ENCODE results near the gene ZNF358.
A peak's percentile ranks its signal among the peaks of the same experiment; 100 is the strongest.
"Not testable (repeated sequence)": the region's sequence is repeated elsewhere in the genome, so short reads cannot be mapped to it uniquely, and the experiment has no call there.

The ZNF358 gene

DNA sequence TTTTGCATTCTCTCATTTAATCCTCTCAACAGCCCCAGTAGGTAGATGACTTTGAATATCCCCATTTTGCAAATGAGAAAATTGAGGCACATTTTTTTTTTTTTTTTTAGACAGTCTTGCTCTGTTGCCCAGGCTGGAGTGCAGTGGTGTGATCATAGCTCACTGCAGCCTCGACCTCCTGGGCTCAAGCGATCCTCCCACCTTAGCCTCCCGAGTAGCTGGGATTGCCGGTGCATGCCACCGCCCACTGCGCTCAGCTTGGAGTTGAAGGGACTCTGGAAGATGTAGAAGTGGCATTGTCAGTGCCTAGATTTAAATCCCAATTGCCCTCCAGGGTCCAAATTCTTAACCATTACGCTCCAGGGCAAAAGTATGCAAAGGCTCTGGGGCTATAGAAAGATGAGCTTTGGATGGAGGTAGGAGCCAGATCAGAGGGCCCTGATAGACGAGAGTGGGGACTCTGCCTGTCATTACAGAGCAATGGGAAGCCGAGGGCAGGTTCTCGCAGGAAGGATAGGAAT is 5.7 kb downstream of the ZNF358 start:
- DNase-seq, result no peak

DNA sequence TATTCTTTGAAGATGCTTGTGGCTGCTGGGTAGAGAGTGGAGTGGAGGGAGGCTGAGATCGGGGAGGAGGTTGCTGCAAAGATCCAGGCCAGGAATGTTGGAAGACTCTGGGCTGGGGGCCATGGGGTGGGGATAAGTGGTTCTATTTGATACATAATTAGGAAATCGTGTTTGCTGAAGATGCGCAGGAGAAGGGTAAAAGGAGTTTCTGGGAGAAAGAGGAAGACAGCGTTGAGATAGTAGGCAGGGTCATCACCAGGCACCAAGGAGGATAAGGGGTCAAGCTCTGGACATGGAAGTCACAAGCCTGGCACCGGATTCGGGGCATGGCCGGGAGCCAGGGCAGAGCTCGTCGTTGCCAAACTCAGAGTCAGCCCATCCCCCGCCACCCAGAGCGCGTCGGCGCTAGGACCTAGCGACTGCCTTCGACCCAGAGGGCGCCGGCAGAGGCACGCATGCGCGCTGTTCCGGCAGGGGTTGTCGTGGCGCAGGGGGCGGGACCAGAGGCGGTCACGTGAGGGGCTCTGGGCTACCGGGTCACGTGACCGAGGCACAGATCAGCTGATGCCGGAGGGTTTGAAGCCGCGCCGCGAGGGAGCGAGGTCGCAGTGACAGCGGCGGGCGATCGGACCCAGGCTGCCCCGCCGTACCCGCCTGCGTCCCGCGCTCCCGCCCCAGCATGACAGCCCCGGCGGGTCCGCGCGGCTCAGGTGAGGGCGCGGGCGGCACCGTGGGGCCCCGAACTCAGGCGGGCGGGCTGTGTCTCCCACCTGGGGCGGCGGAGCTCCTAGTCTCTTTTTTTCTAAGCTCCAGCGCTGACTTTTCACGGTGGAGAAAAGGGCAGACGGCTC is 6.4 kb downstream of the ZNF358 start, which contains the start of gene MCOLN1:
Gene MCOLN1, plus strand, starts transcription at position 553 of the 851 bp plus-strand sequence. Its CDS starts 127 bp downstream, at position 680.
- peak; percentile 100 for DNase-seq

DNA sequence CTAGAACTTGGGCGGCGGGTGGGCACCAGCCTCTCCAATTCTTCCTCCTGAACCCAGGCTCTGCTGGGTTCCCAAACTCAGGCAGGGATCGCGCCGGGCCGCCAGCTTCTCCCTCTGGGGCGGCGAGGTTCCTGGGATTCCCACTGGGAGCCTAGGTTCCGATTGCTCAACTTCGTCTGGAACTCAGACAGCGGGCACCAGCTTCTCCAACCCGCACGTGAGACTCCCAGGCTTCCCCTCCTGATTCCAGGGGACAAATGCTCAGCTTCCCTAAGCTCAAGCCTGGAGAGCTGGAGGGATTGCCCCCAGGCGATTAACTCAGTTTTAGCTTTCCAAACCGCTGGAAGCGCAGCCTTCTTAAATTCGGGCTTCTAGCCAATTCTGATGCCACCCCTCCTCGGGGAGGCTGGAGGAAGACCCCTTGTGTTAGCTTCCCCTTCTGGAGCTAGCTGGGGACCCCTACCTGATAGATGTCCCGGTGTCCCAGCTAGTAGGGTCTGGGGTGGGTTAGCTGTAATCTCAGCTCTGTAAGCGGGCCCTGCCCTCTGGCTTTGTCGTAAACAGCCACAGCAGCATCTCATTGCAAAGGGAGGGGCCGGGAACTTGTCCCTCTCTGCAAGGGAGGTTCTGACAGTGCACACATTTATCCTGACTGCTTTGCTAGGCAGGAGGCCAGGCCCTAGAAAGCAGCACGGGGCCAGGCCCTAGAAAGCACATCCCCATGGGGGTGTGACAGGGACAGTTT is 7.2 kb downstream of the ZNF358 start:
- DNase-seq, result no peak

DNA sequence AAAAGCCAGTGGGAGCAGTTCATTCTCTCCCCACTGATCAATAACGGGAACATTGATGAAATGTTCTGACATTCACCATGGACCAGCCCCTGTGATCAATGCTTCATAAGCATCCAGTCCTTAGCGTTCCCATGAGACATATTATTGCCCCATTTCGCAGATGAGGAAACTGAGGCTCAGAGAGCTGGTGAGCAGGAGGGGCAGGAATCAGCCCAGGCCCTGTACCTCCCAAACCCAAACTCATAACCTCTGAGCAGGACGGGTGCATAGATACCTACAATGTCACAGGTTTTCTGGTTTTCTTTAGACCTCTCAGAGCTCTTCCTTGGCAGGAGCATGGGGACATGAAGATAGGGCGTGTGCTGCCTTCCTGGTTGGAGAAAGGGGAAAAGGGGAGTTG is 8.6 kb downstream of the ZNF358 start:
- DNase-seq, result no peak

DNA sequence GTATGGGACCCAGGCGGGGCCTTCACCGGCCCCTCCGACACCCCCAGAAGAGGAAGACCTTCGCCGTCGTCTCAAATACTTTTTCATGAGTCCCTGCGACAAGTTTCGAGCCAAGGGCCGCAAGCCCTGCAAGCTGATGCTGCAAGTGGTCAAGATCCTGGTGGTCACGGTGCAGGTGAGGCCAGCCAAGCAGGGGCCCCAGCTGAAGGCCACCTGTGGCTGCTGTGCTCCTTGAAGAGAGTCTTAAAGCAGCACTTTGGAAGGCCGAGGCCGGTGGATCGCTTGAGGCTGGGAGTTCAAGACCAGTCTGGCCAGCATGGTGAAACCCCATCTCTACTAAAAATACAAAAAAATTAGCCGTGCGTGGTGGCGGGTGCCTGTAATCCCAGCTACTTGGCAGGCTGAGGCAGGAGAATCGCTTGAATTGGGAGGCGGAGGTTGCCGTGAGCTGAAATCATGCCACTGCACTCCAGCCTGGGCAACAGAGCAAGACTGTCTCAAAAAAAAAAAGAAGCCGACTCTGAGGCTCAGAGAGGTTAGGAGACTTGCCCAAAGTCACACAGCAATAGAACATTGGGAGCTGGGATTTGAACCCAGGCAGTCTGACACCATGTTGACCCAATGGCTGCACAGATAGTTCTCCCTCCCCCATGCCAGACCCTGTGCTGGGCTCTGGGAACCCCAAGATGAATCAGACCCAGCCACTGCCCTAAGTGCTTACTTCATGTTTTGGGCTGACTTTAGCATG is 9.3 kb downstream of the ZNF358 start:
- DNase-seq, result no peak

DNA sequence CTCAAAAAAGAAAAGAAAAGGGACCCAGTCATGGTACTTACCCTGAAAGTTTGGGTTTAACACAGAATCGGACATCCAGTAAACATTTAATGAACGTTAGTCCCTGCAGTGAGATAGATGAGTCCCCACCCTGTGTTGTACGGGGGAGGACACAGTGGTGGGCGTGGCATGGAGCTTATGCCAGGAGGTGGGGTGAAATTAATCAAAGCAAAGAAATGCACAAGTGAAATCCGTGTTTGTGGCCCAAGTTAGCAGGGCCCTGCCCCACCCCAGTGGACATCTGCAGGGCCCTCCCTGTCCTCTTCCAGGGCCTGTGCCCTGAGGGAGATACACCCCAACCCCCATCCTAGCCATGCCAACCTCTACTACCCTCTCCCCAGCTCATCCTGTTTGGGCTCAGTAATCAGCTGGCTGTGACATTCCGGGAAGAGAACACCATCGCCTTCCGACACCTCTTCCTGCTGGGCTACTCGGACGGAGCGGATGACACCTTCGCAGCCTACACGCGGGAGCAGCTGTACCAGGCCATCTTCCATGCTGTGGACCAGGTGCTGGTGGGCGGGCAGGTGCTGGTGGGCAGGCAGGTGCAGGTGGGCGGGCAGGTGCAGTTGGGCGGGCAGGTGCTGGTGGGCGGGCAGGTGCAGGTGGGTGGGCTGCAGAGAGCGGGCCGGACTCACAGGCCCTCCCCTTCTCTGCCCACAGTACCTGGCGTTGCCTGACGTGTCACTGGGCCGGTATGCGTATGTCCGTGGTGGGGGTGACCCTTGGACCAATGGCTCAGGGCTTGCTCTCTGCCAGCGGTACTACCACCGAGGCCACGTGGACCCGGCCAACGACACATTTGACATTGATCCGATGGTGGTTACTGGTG is 10.4 kb downstream of the ZNF358 start:
- DNase-seq, result no peak

DNA sequence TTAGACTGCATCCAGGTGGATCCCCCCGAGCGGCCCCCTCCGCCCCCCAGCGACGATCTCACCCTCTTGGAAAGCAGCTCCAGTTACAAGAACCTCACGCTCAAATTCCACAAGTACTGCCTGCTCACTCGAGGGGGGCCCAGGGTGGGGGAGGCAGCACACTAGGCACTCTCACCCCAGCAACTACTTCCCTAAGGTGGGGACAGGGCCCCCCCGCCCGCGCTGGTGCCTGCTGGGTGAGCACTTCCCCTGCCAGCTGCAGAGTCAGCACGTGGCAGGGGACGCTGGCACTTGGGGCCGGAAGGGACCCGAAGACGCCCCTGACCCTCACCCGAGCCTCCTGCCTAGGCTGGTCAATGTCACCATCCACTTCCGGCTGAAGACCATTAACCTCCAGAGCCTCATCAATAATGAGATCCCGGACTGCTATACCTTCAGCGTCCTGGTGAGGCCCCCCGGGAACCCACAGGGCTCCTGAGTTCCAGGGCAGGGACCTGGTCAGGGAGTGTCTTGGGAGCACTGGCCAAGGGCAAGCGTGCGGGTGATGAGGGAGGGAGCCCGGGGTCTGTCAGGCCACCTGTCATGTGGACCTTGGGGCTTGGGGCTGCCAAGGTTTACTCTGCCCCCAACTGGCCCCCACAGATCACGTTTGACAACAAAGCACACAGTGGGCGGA is 11.8 kb downstream of the ZNF358 start:
- no peak for DNase-seq

DNA sequence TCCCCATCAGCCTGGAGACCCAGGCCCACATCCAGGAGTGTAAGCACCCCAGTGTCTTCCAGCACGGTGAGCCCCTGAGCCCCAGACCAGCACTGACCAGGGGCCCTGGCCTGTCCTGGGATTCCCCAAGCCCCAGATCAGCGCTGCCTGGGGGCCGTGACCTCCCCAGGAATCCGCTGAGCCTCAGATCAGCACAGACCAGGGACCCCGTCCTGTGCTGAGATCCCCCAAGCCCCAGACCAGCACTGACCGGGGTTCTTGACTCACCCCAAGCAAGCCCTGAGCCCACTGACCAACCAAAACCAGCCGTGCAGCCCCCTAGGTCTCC is 12.3 kb downstream of the ZNF358 start:
- no peak for DNase-seq

DNA sequence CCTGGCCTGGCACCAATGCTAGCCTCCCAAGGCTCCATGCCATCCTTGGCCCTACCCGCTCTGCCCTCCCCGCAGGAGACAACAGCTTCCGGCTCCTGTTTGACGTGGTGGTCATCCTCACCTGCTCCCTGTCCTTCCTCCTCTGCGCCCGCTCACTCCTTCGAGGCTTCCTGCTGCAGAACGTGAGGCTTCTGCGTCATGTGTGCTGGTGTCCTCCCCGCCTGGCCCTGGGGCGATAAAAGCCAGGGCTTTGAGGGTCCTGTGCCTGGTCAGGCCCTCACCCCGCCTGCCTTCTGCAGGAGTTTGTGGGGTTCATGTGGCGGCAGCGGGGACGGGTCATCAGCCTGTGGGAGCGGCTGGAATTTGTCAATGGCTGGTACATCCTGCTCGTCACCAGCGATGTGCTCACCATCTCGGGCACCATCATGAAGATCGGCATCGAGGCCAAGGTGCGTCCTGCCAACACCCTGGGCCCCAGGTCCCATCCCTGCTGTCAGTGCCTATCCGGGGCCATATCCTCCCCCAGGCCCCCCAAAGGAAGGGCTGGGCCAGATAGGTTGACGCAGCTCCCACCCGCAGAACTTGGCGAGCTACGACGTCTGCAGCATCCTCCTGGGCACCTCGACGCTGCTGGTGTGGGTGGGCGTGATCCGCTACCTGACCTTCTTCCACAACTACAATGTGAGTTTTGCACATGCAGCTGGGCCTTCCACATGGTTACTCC is 12.8 kb downstream of the ZNF358 start:
- no peak for DNase-seq

DNA sequence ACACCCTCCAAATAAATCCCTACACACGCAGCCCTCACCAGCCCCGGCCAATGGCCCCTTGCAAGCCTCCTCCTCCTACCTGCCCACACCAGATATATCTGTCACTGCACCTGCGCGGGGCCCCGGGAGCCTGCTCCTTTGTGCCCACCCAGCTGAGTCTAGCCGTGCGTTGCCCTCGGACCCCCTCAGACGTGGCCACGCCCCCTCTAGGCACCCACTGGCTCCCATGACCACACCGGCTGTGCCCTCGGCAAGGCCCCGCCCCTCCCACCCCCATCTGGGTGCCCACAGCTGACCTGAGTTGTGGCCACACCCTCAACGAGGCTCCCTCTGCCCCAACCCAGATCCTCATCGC is 13.3 kb downstream of the ZNF358 start:
- DNase-seq, result no peak

DNA sequence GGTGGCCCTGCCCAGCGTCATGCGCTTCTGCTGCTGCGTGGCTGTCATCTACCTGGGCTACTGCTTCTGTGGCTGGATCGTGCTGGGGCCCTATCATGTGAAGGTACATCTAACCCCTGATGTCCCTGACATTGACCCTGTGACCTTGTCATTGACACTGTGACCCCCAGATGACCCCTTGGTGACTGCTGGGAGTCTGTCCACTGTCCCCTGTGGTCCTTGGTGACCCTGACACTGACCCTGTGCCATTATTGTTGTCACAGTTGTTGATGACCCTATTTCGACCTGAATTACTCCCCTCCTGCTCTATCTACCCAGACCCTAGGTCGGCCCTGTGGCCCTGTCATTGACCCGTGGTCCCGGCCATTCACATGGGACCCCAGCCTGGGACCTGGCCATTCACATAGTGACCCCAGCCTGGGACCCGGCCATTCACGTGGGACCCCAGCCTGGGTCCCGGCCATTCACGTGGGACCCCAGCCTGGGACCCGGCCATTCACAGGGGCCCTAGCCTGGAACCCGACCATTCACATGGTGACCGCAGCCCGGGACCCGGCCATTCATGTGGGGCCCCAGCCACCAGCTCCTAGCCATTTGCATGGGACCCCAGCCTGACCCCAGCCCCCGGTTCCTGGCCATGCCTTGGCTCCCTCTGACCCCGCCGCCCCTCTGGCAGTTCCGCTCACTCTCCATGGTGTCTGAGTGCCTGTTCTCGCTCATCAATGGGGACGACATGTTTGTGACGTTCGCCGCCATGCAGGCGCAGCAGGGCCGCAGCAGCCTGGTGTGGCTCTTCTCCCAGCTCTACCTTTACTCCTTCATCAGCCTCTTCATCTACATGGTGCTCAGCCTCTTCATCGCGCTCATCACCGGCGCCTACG is 13.9 kb downstream of the ZNF358 start:
- DNase-seq, result no peak

DNA sequence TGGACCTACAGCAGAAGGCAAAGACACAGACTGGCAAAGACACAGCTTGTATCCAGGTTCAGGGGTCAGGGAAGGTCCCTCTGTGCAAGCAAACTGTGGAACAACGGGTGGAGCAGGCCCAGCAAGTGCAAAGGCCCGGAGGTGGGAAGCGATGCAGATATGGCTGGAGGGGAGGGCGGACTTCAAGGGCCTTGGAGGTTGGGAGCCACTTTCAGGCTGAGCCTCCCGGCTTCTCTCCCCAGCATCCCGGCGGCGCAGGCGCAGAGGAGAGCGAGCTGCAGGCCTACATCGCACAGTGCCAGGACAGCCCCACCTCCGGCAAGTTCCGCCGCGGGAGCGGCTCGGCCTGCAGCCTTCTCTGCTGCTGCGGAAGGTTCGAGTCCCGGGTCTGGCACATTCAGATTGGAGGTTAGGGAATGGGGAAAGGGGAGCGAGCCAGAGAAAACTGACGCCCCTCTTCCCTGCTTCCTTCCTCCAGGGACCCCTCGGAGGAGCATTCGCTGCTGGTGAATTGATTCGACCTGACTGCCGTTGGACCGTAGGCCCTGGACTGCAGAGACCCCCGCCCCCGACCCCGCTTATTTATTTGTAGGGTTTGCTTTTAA is 17.5 kb downstream of the ZNF358 start:
- DNase-seq, result no peak

DNA sequence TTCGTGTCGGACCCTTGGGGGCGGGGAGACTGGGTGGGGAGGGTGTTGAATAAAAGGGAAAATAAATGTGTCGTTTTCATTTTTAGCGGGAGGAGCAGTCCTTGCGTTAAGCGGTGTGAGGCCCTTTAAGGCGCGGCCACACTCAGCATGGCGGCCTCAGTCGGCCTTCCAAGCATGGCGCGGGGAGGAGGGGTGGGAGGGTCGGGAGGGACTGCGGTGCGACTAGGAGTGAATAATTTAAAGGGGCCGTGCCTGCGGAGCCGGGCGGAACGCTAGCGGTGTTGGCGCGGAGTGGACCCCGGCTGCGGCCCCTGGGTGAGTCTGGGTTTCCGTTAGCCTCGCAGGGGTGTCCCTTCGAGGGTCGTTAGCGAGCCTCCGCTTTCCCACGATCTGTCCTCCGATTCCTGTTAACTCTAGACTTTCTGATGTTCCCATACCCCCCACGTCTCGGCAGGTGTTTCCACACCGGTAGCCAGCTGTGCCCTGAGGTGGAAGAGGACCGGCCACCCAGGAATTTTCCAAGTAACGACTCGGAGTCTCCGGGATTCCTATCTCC is 18.1 kb downstream of the ZNF358 start:
- peak; percentile 86 for DNase-seq

DNA sequence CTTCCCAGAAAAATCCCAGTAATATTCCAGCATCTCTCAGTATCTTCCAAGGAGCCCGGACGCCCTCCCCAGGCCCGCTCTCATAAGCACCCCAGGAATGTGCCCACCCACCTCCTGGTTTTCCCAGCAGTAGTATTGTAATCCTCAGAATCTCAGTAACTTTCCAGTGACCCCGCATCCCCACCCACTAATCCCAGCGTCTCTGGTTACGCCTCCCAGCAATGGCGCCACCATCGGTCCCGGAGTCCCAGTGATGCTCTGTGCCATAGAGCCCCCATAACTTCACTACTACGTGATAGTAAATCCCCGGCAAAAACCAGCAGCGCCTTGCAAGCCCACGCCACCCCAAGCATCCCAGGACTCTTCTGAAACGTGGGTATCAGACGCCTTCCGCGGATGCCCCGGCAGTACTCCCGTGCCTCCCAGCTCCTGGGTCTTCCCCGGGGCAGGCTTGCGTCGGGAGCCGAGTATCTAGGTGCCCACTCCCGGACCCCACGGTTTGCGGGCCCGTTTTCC is 18.7 kb downstream of the ZNF358 start:
- DNase-seq, result peak; percentile 53

DNA sequence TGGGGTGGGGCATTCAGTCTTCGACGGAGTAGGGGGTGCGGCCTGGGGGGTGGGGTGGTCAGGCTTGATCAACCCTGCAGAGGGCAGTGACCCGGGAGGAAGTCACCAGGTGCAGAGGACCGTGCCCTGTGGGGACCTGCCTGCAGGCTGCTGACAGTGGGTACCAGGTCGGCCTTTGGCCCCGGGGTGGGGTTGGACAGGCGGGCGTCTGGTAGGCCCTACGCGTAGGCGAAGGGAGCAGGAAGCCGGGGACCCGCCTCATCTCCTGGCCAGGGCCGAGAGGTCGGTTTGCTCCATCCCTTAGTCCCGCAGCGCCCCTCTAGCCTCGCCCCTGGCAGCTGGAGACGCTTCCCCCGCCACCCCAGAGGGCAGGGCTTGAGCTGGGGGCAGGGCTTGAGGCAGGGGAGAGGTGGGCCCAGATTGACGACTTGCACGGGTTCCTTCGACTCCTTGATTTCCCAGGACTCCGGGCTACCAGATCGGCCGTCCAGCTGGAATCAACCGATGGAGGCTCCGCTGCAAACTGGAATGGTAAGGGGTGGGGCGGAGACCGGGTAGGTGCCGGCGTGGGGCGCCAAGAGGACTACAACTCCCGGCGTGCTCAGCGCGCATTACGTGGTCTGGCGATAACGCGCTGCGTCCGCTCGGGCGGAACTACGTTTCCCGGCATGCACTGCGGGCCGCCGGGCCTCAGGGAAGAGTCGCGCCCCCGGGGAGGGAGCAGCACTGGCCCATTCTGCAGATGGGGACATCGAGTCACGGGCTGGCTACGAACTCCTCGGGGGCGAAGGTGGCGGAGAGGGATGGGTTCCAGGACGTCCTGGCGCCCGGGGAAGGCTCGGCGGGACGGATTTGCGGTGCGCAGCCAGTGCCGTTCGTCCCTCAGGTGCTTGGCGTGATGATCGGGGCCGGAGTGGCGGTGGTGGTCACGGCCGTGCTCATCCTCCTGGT is 19.4 kb downstream of the ZNF358 start, which contains the start of gene PNPLA6:
Gene PNPLA6, plus strand, starts transcription at position 671 of the 951 bp plus-strand sequence. Its CDS starts 72 bp downstream, at position 743.
- peak; percentile 96 for DNase-seq

DNA sequence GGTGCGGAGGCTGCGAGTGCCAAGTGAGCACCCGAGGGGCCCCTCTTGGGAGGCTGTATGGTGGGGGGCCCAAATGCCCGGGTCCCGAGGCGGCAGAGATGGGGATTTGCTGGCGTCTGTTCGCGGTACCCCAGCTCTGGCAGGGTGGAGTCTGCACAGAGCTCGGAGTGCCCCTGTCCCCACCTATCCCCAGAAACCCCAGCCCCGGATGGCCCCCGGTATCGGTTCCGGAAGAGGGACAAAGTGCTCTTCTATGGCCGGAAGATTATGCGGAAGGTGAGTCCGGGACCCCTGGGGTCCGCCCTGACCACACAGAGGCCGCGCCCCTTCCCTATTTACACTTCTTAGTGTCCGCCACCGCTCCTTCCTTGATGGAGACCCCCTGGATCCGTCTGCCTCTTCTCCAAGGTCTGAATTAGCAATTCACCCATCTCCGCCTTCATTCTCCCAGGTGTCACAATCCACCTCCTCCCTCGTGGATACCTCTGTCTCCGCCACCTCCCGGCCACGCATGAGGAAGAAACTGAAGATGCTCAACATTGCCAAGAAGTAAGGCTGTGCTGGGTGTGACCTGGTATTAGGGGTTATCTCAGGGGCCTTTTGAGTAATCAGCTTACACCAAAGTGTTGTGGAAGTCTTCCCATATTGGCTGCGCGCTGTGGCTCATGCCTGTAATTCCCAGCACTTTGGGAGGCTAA is 20.2 kb downstream of the ZNF358 start:
- DNase-seq, result no peak

DNA sequence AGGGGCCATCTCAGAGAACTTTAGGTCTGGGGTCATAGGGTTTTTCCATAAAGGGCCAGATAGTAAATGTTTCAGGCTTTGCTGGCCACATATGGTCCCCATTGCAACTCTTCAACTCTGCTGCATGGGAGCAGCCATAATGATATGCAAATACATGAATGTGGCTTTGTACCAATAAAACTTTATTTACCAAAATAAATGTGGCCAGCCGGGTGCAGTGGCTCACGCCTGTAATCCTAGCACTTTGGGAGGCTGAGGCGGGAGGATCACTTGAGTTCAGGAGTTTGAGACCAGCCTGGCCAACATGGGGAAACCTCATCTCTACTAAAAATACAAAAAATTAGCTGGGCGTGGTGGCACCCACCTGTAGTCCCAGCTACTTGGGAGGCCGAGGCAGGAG is 23.1 kb downstream of the ZNF358 start:
- not testable (repeated sequence) for DNase-seq

All from activated naive CD4-positive, alpha-beta T cell treated with anti-CD3 and anti-CD28 coated beads, Interleukin-2, amount 50 U/mL, for 16 hours (primary cell).